ENCODE results near the gene RNFT2.

DNA sequence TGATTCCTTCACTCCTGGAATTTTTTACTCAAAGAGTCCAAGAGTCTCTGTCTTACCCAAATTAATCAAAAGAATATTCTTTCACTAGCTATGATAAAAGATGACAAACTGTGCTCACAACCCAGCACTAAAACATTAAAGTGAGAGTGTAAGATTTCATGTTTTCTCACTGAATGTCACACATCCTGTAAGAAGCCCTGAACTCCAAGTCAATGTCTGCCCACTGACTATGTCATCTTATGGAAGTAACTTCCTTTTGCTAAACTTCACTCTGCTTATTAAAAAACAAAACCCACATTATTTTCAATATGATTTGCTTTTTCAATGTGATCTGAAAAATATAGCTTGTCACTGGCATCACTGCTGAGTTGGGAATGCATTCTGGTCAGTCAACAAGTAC lies 15.9 kb upstream of the RNFT2 start:
- TF ChIP-seq POLR2A (IDR thresholded peaks at IDR 0.05): no peak
- TF ChIP-seq, protein P1, sequence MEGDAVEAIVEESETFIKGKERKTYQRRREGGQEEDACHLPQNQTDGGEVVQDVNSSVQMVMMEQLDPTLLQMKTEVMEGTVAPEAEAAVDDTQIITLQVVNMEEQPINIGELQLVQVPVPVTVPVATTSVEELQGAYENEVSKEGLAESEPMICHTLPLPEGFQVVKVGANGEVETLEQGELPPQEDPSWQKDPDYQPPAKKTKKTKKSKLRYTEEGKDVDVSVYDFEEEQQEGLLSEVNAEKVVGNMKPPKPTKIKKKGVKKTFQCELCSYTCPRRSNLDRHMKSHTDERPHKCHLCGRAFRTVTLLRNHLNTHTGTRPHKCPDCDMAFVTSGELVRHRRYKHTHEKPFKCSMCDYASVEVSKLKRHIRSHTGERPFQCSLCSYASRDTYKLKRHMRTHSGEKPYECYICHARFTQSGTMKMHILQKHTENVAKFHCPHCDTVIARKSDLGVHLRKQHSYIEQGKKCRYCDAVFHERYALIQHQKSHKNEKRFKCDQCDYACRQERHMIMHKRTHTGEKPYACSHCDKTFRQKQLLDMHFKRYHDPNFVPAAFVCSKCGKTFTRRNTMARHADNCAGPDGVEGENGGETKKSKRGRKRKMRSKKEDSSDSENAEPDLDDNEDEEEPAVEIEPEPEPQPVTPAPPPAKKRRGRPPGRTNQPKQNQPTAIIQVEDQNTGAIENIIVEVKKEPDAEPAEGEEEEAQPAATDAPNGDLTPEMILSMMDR (IDR thresholded peaks at IDR 0.05): no peak

Data from esophagus squamous epithelium (tissue), 4 donors.